ENCODE results near the gene ZBED6. TPM values are rescaled to one million over a fixed set of nuclear protein-coding genes. Genes with fewer than 3 reads are reported as not detected.

The ZBED6 gene
- total and polyA plus RNA-seq, 10 of the 15 experiments (the other 5 are each of a cell fraction or from before 2014, with no cell fraction given): 0.13 to 15.9 (median 4.8) TPM

DNA sequence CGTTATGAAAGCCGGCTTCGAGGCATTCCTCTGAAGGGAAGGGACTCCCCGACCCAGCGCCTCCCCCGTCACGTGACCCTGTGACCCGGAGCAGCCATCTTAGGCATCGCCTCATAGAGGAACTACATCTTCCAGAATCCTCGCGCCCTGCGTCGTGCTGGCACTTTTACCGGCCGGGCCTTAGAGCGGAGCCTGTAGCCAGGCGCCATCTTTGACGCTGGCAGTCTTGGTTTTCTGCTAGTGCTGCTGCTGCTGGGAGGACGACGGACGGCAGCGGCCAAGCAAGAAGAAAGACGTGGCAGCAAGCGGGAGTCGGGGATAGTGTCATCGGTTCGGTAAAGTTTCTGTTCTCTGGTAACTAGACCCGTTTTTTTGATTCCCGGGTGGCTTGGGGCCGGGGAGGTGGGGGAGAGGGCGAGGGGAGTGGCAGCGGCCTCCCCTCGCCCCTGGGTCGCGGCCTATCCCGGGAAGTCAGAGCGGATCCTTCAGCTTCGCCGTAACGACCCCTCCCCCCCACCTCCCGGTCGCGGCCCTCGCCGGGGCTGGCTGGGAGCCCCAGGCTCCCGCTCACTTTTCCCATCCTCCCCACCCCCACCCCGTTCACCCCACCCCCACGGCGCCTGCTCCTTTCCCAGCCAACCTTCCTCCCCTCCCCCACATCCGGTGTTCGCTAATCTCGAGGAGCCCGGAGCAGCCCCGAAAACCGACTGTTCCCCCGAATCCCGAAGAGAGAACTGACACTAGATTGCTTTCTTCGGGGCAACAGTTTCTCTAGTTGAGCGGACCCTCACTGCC, at the start of gene ZBED6, which contains the start of gene ZC3H11A (continued):
- TF ChIP-seq SREBF1 (IDR thresholded peaks at IDR 0.05; ENCODE audit: low read length) (no peak), RB1 (IDR thresholded peaks at IDR 0.05; ENCODE audit: borderline replicate concordance) (0 out of 2 replicates have a peak, but pooled peaks have one; percentile 37), MEF2B (IDR thresholded peaks at IDR 0.05; ENCODE audit: partially characterized antibody, poor library complexity, severe bottlenecking) (peak; percentile 44), ESRRA (IDR thresholded peaks at IDR 0.05; ENCODE audit: low read length) (no peak), CREM (IDR thresholded peaks at IDR 0.05; ENCODE audit: low read depth) (peak; percentile 94), IRF4 (IDR thresholded peaks at IDR 0.05; ENCODE audit: low read depth, low read length) (0 out of 2 replicates have a peak, but pooled peaks have one; percentile 15), EP300 (IDR thresholded peaks at IDR 0.05; ENCODE audit: borderline replicate concordance in 1 of 2, control insufficient read depth in 1 of 2, low read depth in 2 of 2, low read length in 2 of 2) (peak in 1 of 2 experiments; percentile 16; a peak in 1 of 4 replicates), YBX1 (IDR thresholded peaks at IDR 0.05) (no peak), SUPT20H (IDR thresholded peaks at IDR 0.05; ENCODE audit: borderline replicate concordance, control insufficient read depth, low read depth, low read length) (no peak), E4F1 (IDR thresholded peaks at IDR 0.05; ENCODE audit: borderline replicate concordance, partially characterized antibody) (peak; percentile 86), SREBF2 (IDR thresholded peaks at IDR 0.05; ENCODE audit: low read length) (no peak), SIX5 (IDR thresholded peaks at IDR 0.05; ENCODE audit: low read depth, low read length, severe bottlenecking) (peak; percentile 85), SPI1 (IDR thresholded peaks at IDR 0.05; ENCODE audit: borderline replicate concordance, insufficient read depth, low read depth, low read length) (no peak), TBL1XR1 (IDR thresholded peaks at IDR 0.05; ENCODE audit: low read depth, low read length) (no peak; the same call in none of the 2 replicates), RFX5 (IDR thresholded peaks at IDR 0.05; ENCODE audit: low read depth, low read length) (no peak), STAT3 (IDR thresholded peaks at IDR 0.05; ENCODE audit: low read depth, low read length) (no peak), ZBTB4 (CRISPR knock-in tag; IDR thresholded peaks at IDR 0.05) (peak; percentile 80; the same call in 1 of the 2 replicates), BMI1 (IDR thresholded peaks at IDR 0.05; ENCODE audit: borderline replicate concordance) (no peak), POLR2AphosphoS5 (IDR thresholded peaks at IDR 0.05; ENCODE audit: low read length) (peak; percentile 72), NFYB (IDR thresholded peaks at IDR 0.05; ENCODE audit: insufficient read depth, low read depth, low read length) (no peak), CHD4 (IDR thresholded peaks at IDR 0.05) (no peak), MXI1 (IDR thresholded peaks at IDR 0.05; ENCODE audit: low read depth, low read length) (peak; percentile 59; the same call in 1 of the 2 replicates)
- TF ChIP-seq, protein P1, sequence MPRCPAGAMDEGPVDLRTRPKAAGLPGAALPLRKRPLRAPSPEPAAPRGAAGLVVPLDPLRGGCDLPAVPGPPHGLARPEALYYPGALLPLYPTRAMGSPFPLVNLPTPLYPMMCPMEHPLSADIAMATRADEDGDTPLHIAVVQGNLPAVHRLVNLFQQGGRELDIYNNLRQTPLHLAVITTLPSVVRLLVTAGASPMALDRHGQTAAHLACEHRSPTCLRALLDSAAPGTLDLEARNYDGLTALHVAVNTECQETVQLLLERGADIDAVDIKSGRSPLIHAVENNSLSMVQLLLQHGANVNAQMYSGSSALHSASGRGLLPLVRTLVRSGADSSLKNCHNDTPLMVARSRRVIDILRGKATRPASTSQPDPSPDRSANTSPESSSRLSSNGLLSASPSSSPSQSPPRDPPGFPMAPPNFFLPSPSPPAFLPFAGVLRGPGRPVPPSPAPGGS (IDR thresholded peaks at IDR 0.05; ENCODE audit: borderline replicate concordance, insufficient read depth, low read depth, low read length, poor library complexity, severe bottlenecking): no peak
